Measurements from ENCODE around the gene GEMIN8. TPM values are rescaled to one million over a fixed set of nuclear protein-coding genes. Genes with fewer than 3 reads are reported as not detected.

GEMIN8 gene
- total RNA-seq, 2 experiments from 2014 or later: 23.2 to 25.6 TPM

- no peak overlapping the region for H3K4me2 ChIP-seq (ENCODE audit: low read length)
- intact Hi-C loops (cut with micrococcal nuclease; ENCODE audit: unreplicated experiment): no loop called here
- H3K9me2 ChIP-seq (ENCODE audit: insufficient read depth, low read length): no peaks in the 10 kb centered on the region
- TF ChIP-seq EZH2phosphoT487 (IDR thresholded peaks at IDR 0.05; ENCODE audit: borderline replicate concordance, low read depth, low read length) (no peak), CTCF (conservative IDR thresholded peaks at IDR 0.05; ENCODE audit: low read length) (no peak)
- H3K27ac ChIP-seq (ENCODE audit: low read depth, low read length, poor library complexity, severe bottlenecking): no peak overlapping the region
- H3K4me3 ChIP-seq (ENCODE audit: low read depth, low read length, poor library complexity, severe bottlenecking): no peak overlapping the region
- no peaks in the 10 kb centered on the region for H3K4me1 ChIP-seq (ENCODE audit: insufficient read depth, low read length, poor library complexity, severe bottlenecking)
- CTCF ChIA-PET (ENCODE audit: unreplicated experiment): no interaction called here
- POLR2A ChIA-PET: no interaction called here
- H2AFZ ChIP-seq (ENCODE audit: low read length): no peak overlapping the region
- no peaks in the 10 kb centered on the region for H4K20me1 ChIP-seq (ENCODE audit: insufficient read depth, low read length)
- BruUV-seq (replicated peaks): no TSS peak
- no peaks in the 10 kb centered on the region for H3K79me2 ChIP-seq (ENCODE audit: insufficient read depth, low read depth, low read length)
- DNase-seq (ENCODE audit: low spot score): no peak
- no peaks in the 10 kb centered on the region for H3K9me3 ChIP-seq (ENCODE audit: low read length)
- H3K36me3 ChIP-seq (ENCODE audit: insufficient read depth, low read length): no peaks in the 10 kb centered on the region
These were observed 62.9 kb downstream of the GEMIN8 start for GRCh38 chrX:13966793-13967125.

GRCh38 chrX:13966071-13966792 is 63.5 kb downstream of the GEMIN8 start:
- no peaks in the 10 kb centered on the region for H3K9me3 ChIP-seq (ENCODE audit: low read length)
- no peaks in the 10 kb centered on the region for H3K79me2 ChIP-seq (ENCODE audit: insufficient read depth, low read depth, low read length)
- H2AFZ ChIP-seq (ENCODE audit: low read length): no peak overlapping the region
- intact Hi-C loops (cut with micrococcal nuclease; ENCODE audit: unreplicated experiment): no loop called here
- BruUV-seq (replicated peaks): no TSS peak
- ChIA-PET CTCF (ENCODE audit: unreplicated experiment) (no interaction called here), POLR2A (no interaction called here)
- DNase-seq (ENCODE audit: low spot score): no peak
- no peaks in the 10 kb centered on the region for H4K20me1 ChIP-seq (ENCODE audit: insufficient read depth, low read length)
- TF ChIP-seq EZH2phosphoT487 (IDR thresholded peaks at IDR 0.05; ENCODE audit: borderline replicate concordance, low read depth, low read length) (no peak), CTCF (conservative IDR thresholded peaks at IDR 0.05; ENCODE audit: low read length) (no peak)
- H3K9me2 ChIP-seq (ENCODE audit: insufficient read depth, low read length): no peaks in the 10 kb centered on the region
- no peak overlapping the region for H3K4me2 ChIP-seq (ENCODE audit: low read length)
- no peaks in the 10 kb centered on the region for H3K36me3 ChIP-seq (ENCODE audit: insufficient read depth, low read length)
- H3K4me1 ChIP-seq (ENCODE audit: insufficient read depth, low read length, poor library complexity, severe bottlenecking): no peaks in the 10 kb centered on the region
- no peak overlapping the region for H3K27ac ChIP-seq (ENCODE audit: low read depth, low read length, poor library complexity, severe bottlenecking)
- no peak overlapping the region for H3K4me3 ChIP-seq (ENCODE audit: low read depth, low read length, poor library complexity, severe bottlenecking)

GRCh38 chrX:13965531-13965930 is 64.2 kb downstream of the GEMIN8 start:
- no peak for TF ChIP-seq EZH2phosphoT487 (IDR thresholded peaks at IDR 0.05; ENCODE audit: borderline replicate concordance, low read depth, low read length)
- no peak for TF ChIP-seq CTCF (conservative IDR thresholded peaks at IDR 0.05; ENCODE audit: low read length)
- DNase-seq (ENCODE audit: low spot score): no peak
- Histone ChIP-seq H3K4me3 (ENCODE audit: low read depth, low read length, poor library complexity, severe bottlenecking) (no peak overlapping the region), H3K79me2 (ENCODE audit: insufficient read depth, low read depth, low read length) (no peaks in the 10 kb centered on the region), H3K9me2 (ENCODE audit: insufficient read depth, low read length) (no peaks in the 10 kb centered on the region), H3K36me3 (ENCODE audit: insufficient read depth, low read length) (no peaks in the 10 kb centered on the region), H3K4me1 (ENCODE audit: insufficient read depth, low read length, poor library complexity, severe bottlenecking) (no peaks in the 10 kb centered on the region), H4K20me1 (ENCODE audit: insufficient read depth, low read length) (no peaks in the 10 kb centered on the region), H3K9me3 (ENCODE audit: low read length) (no peaks in the 10 kb centered on the region), H2AFZ (ENCODE audit: low read length) (no peak overlapping the region), H3K4me2 (ENCODE audit: low read length) (no peak overlapping the region), H3K27ac (ENCODE audit: low read depth, low read length, poor library complexity, severe bottlenecking) (no peak overlapping the region)
- no TSS peak for BruUV-seq (replicated peaks)
- ChIA-PET CTCF (ENCODE audit: unreplicated experiment) (no interaction called here), POLR2A (interaction anchor here (0.6 to 0.9 kb wide), 2 partner anchors 153 to 191 kb away, joined by 3 read pairs; no protein-coding TSS in a partner anchor)
- intact Hi-C loops (cut with micrococcal nuclease; ENCODE audit: unreplicated experiment): no loop called here

All from OCI-LY7 (cell line).